ENCODE results near the gene DHRSX.

DNA sequence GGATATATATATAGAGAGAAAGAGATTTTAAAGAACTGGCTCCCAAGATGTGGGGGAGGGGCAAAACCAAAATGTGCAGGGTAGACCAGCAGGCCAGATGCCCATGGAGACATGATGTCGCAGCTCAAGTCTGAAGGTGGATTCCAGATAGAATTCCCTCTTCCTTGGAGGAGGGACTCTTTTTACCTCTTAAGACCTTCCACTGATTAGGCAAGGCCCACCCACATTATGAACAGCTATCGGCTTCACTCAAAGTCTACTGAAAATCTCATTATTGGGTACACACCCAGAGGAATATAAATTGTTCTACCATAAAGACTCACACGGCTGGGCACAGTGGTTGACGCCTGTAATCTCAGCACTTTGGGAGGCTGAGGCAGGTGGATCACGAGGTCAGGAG is 59.3 kb downstream of the DHRSX start:
- TF ChIP-seq, protein P1, sequence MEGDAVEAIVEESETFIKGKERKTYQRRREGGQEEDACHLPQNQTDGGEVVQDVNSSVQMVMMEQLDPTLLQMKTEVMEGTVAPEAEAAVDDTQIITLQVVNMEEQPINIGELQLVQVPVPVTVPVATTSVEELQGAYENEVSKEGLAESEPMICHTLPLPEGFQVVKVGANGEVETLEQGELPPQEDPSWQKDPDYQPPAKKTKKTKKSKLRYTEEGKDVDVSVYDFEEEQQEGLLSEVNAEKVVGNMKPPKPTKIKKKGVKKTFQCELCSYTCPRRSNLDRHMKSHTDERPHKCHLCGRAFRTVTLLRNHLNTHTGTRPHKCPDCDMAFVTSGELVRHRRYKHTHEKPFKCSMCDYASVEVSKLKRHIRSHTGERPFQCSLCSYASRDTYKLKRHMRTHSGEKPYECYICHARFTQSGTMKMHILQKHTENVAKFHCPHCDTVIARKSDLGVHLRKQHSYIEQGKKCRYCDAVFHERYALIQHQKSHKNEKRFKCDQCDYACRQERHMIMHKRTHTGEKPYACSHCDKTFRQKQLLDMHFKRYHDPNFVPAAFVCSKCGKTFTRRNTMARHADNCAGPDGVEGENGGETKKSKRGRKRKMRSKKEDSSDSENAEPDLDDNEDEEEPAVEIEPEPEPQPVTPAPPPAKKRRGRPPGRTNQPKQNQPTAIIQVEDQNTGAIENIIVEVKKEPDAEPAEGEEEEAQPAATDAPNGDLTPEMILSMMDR (conservative IDR thresholded peaks at IDR 0.05 in 1 of 2, IDR thresholded peaks at IDR 0.05 in 1 of 2; ENCODE audit: extremely low read depth in 1 of 2, insufficient read depth in 1 of 2, low read depth in 1 of 2, low read length in 2 of 2) = no peak
- no peak for TF ChIP-seq EZH2 (IDR thresholded peaks at IDR 0.05; ENCODE audit: borderline replicate concordance, low read length)
